Type B pancreatic cell (in vitro differentiated cells): ENCODE measurements around the gene TTLL5. TPM values are rescaled to one million over a fixed set of nuclear protein-coding genes. Genes with fewer than 3 reads are reported as not detected.
A peak's percentile ranks its signal among the peaks of the same experiment; 100 is the strongest.

ENCODE experiments used
- DNase-seq: peaks from one replicate; pipeline ENCODE4 v3.0.0; 2021; ENCODE audit warnings: mixed read lengths; ENCODE audit not compliant: unreplicated experiment; ENCODE audit errors: extremely low spot score
- H3K27ac Mint-ChIP-seq: 2 replicates; pipeline ENCODE4 v1.8.0; 2021; ENCODE audit warnings: mild to moderate bottlenecking, mixed read lengths
- H3K27me3 Mint-ChIP-seq: 2 replicates; pipeline ENCODE4 v1.8.0; 2021; ENCODE audit warnings: mixed read lengths
- H3K36me3 Mint-ChIP-seq: 2 replicates; pipeline ENCODE4 v1.8.0; 2021; ENCODE audit warnings: mixed read lengths
- H3K4me1 Mint-ChIP-seq: one replicate; pipeline ENCODE4 v1.8.0; 2021; ENCODE audit warnings: mixed read lengths; ENCODE audit not compliant: unreplicated experiment
- H3K4me3 Mint-ChIP-seq: 2 replicates; pipeline ENCODE4 v1.8.0; 2021; ENCODE audit warnings: mild to moderate bottlenecking, mixed read lengths
- H3K9me3 Mint-ChIP-seq: 2 replicates; pipeline ENCODE4 v1.8.0; 2021; ENCODE audit warnings: mixed read lengths
- total RNA-seq: library from RNA; stranded (reverse); gene quantifications from 2 replicates; pipeline ENCODE4 v1.2.1, GENCODE V29; 2021; ENCODE audit warnings: low replicate concordance
- TF ChIP-seq, protein P1 (sequence below): fragments of 200-600 bp; sonication (generic); conservative IDR thresholded peaks from 2 replicates; pipeline ENCODE4 v1.5.0; 2021; ENCODE audit warnings: antibody characterized with exemption, mild to moderate bottlenecking

Gene TTLL5
- total RNA-seq, 1 donor from 2014 or later = 44.7 TPM

DNA sequence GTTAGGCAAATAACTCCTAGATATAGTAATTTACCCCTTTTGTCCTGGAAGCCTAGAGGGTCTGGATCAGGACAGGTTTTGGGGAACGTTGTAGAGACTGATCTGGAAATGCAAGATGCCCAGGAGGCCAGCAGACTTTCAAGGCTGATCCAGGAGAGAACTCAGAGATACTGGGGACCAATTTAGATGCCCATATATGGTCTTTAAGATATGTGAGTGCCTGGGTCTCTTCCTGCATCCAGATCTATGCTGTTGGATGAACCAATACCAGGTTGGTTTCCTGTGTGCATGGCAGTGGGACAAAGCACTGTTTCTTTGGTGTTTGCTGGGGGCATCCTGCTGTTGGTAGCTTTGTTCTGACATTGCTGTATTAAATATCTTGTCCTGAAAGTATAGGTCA, 5.8 kb upstream of the TTLL5 start:
- TF ChIP-seq, protein P1, sequence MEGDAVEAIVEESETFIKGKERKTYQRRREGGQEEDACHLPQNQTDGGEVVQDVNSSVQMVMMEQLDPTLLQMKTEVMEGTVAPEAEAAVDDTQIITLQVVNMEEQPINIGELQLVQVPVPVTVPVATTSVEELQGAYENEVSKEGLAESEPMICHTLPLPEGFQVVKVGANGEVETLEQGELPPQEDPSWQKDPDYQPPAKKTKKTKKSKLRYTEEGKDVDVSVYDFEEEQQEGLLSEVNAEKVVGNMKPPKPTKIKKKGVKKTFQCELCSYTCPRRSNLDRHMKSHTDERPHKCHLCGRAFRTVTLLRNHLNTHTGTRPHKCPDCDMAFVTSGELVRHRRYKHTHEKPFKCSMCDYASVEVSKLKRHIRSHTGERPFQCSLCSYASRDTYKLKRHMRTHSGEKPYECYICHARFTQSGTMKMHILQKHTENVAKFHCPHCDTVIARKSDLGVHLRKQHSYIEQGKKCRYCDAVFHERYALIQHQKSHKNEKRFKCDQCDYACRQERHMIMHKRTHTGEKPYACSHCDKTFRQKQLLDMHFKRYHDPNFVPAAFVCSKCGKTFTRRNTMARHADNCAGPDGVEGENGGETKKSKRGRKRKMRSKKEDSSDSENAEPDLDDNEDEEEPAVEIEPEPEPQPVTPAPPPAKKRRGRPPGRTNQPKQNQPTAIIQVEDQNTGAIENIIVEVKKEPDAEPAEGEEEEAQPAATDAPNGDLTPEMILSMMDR = no peak
- no peak overlapping the region for H3K4me3 Mint-ChIP-seq
- H3K27me3 Mint-ChIP-seq = no peaks in the 10 kb centered on the region

DNA sequence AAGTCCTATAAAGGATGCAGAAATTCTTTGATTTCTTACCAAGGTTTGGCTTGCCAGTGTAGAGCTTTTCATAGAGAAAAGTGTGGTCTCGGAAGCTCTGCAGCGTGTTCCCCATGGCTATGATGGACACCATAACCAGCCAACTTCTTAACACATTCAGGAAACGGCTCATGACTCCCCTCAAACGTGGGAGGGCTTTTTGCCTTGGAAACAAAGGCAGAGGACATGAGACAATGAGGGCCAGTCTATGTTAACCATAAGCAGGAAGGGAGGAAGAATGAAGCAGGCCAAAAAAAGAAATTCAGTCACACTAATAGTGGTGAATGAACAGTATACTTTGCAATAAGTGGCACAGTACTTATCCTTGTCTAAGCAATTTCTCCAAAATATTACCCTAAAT, 3.7 kb upstream of the TTLL5 start:
- Mint-ChIP-seq H3K36me3 (peaks cover 6% of the 10 kb centered on the region), H3K9me3 (no peaks in the 10 kb centered on the region), H3K4me3 (no peak overlapping the region), H3K27me3 (no peaks in the 10 kb centered on the region), H3K4me1 (peaks cover 17% of the 10 kb centered on the region), H3K27ac (no peak overlapping the region)
- DNase-seq = no peak
- TF ChIP-seq, protein P1 = no peak

More for the DNA sequence above, 5.8 kb upstream of the TTLL5 start:
- no peaks in the 10 kb centered on the region for H3K9me3 Mint-ChIP-seq
- H3K27ac Mint-ChIP-seq = no peak overlapping the region
- H3K4me1 Mint-ChIP-seq = peaks cover 11% of the 10 kb centered on the region
- DNase-seq = no peak
- H3K36me3 Mint-ChIP-seq = peaks cover 14% of the 10 kb centered on the region

DNA sequence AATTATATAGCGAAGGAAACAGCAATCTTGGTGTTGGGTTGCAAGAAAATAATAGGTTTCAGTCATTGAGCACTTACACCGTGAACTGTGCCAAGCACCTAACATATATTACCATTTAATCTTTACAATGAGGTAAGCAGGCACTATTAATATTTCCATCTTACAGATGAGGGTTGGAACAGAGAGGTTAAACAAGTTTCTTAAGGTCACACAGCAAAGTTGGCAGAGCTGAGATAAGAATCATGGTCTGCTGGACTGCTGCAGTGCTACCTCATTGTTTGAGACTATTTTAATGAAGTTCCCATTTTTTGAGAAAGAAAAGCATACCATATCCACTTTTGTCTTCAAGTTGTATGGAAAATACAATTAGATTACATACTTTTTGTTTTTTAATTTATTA, 2.1 kb upstream of the TTLL5 start:
- DNase-seq = no peak
- Mint-ChIP-seq H3K36me3 (peaks cover 12% of the 10 kb centered on the region), H3K4me3 (no peak overlapping the region), H3K27ac (peak overlapping the region; percentile 40), H3K27me3 (no peaks in the 10 kb centered on the region), H3K4me1 (peaks cover 16% of the 10 kb centered on the region), H3K9me3 (no peaks in the 10 kb centered on the region)
- TF ChIP-seq, protein P1 = no peak

DNA sequence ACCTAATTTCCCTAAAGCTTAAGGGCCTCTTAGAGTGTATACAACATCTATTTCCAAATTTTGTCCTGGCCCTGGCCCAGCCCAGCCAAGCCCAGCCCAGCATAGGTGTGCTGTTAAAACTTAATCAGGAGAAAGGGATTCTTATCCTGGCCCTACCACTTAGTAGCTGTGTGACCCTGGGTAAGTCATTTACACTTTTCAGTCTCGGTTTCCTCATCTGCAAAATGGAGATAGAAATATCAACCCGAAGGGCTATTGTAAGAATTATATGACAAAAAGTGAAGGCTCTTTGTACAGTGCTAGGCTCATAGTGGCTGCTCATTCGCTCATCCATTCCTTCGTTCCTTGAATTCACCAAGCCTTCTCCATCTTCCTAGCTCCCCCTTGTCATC, 812 bp upstream of the TTLL5 start:
- Mint-ChIP-seq H3K27me3 (no peaks in the 10 kb centered on the region), H3K9me3 (no peaks in the 10 kb centered on the region), H3K36me3 (peaks cover 6% of the 10 kb centered on the region), H3K4me3 (peak overlapping the region; percentile 100), H3K27ac (peak overlapping the region; percentile 95), H3K4me1 (peaks cover 14% of the 10 kb centered on the region)
- no peak for DNase-seq
- TF ChIP-seq, protein P1 = no peak

DNA sequence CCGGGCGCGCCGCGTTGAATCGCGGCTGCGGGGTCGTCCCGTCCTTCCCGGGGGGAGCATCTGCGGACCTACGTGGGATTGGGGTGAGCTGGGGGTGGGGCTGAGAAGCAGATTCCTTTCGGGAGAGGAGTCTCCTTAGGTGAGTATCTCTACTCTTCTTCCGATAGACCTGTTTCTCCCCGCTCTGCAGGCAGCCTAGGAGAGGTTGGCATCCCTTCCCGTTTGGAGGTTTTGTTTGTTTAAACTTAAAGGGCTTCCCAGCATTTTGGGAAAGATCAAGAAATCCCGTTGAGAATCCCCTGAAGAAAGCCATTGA, 411 bp downstream of the TTLL5 start:
- Mint-ChIP-seq H3K27ac (peak overlapping the region; percentile 95), H3K9me3 (no peaks in the 10 kb centered on the region), H3K36me3 (peaks cover 6% of the 10 kb centered on the region), H3K4me3 (peak overlapping the region; percentile 100), H3K27me3 (no peaks in the 10 kb centered on the region), H3K4me1 (peaks cover 14% of the 10 kb centered on the region)
- TF ChIP-seq, protein P1 = no peak
- DNase-seq = no peak

DNA sequence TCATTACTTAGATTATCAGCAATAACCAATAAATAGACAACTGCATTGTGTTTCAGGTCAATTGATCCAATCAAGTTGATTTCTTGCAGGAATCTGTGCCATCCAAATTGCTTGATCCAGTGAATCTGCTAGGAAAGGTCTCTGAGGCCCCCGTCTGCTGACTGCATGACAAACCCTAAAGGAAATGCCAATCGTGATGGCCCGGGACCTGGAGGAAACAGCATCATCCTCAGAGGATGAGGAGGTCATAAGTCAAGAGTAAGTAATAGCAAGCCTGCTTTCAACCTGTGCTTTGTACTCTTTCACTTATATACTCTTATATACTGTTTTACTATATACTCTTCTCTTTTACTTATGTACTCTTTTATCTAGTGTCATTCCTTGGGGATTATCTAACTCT, 1.9 kb downstream of the TTLL5 start:
- Mint-ChIP-seq H3K27me3 (no peaks in the 10 kb centered on the region), H3K36me3 (peaks cover 6% of the 10 kb centered on the region)

More for the DNA sequence above, 1.9 kb downstream of the TTLL5 start:
- no peak for DNase-seq
- Mint-ChIP-seq H3K4me1 (peaks cover 14% of the 10 kb centered on the region), H3K9me3 (no peaks in the 10 kb centered on the region), H3K27ac (peak overlapping the region; percentile 67), H3K4me3 (peak overlapping the region; percentile 75)
- TF ChIP-seq, protein P1 = no peak
